Keratinocyte (primary cell): ENCODE measurements around the gene CNN2. TPM values are rescaled to one million over a fixed set of nuclear protein-coding genes. Genes with fewer than 3 reads are reported as not detected.

ENCODE experiments used
- DNase-seq: peaks from one replicate; pipeline ENCODE4 v3.0.0-alpha.2; 2011; ENCODE audit warnings: low read depth, missing footprints, low spot score
- FAIRE-seq: peaks from 2 replicates; lab custom pipeline; 2011; peaks lifted over from hg19 to GRCh38; lab: Jason Lieb, UNC
- H2AFZ ChIP-seq: 2 replicates; pipeline ENCODE4 v1.6.0; 2012; ENCODE audit warnings: low read length, control low read depth, inconsistent platforms; ENCODE audit not compliant: control insufficient read depth
- H3K27ac ChIP-seq: 2 replicates; pipeline ENCODE4 v1.5.1; 2011; ENCODE audit warnings: low read length; ENCODE audit not compliant: control insufficient read depth, insufficient read depth
- H3K27me3 ChIP-seq: 3 replicates; pipeline ENCODE4 v1.6.0; 2011; ENCODE audit warnings: low read length; ENCODE audit not compliant: control insufficient read depth, insufficient read depth; ENCODE audit errors: extremely low read depth
- H3K36me3 ChIP-seq, 2 experiments: 2 replicates in 1 of 2; 3 replicates in 1 of 2; pipeline ENCODE4 v1.5.1; 2011; ENCODE audit warnings: low read length in 2 of 2, mild to moderate bottlenecking in 1 of 2; ENCODE audit not compliant: control insufficient read depth in 2 of 2, insufficient read depth in 2 of 2; ENCODE audit errors: extremely low read depth in 1 of 2
- H3K4me1 ChIP-seq: 3 replicates; pipeline ENCODE4 v1.5.1; 2011; ENCODE audit warnings: low read length; ENCODE audit not compliant: control insufficient read depth, insufficient read depth; ENCODE audit errors: extremely low read depth
- H3K4me2 ChIP-seq: 3 replicates; pipeline ENCODE4 v1.6.0; 2011; ENCODE audit warnings: low read depth, low read length; ENCODE audit not compliant: control insufficient read depth, insufficient read depth; ENCODE audit errors: extremely low read depth
- H3K4me3 ChIP-seq, 3 experiments: fragments of 200-600 bp in 1 of 3; sonication (generic) in 1 of 3; 2 replicates in 2 of 3; 3 replicates in 1 of 3; pipeline ENCODE4 v1.5.1; 2011 to 2016; ENCODE audit warnings: low read length in 3 of 3, mild to moderate bottlenecking in 3 of 3, control low read depth in 2 of 3, inconsistent platforms in 1 of 3, low read depth in 1 of 3, mixed read lengths in 1 of 3, mixed run types in 1 of 3, moderate library complexity in 1 of 3; ENCODE audit not compliant: control insufficient read depth in 2 of 3, insufficient read depth in 2 of 3; ENCODE audit errors: extremely low read depth in 1 of 3
- H3K79me2 ChIP-seq: 2 replicates; pipeline ENCODE4 v1.6.0; 2012; ENCODE audit warnings: low read length; ENCODE audit not compliant: control insufficient read depth, insufficient read depth
- H3K9ac ChIP-seq: 3 replicates; pipeline ENCODE4 v1.6.0; 2011; ENCODE audit warnings: low read length; ENCODE audit not compliant: control insufficient read depth, insufficient read depth; ENCODE audit errors: extremely low read depth
- H3K9me1 ChIP-seq: 3 replicates; pipeline ENCODE4 v1.6.0; 2011; ENCODE audit warnings: low read length; ENCODE audit not compliant: control insufficient read depth, insufficient read depth; ENCODE audit errors: extremely low read depth
- H3K9me3 ChIP-seq: 2 replicates; pipeline ENCODE4 v1.5.1; 2012; ENCODE audit warnings: low read depth, low read length; ENCODE audit not compliant: control insufficient read depth
- H4K20me1 ChIP-seq: 3 replicates; pipeline ENCODE4 v1.6.0; 2011; ENCODE audit warnings: low read length; ENCODE audit not compliant: control insufficient read depth, insufficient read depth; ENCODE audit errors: extremely low read depth
- CTCF ChIP-seq, 3 experiments: IDR thresholded peaks in 1 of 3; conservative IDR thresholded peaks in 1 of 3; optimal IDR thresholded peaks in 1 of 3; 2 replicates in 2 of 3; 3 replicates in 1 of 3; pipeline versions ENCODE3 to v1.5.1; 2011; ENCODE audit warnings: low read length in 3 of 3, mild to moderate bottlenecking in 3 of 3, moderate library complexity in 2 of 3, control low read depth in 1 of 3, inconsistent platforms in 1 of 3; ENCODE audit not compliant: insufficient read depth in 2 of 3; ENCODE audit errors: extremely low read depth in 1 of 3
- EZH2 ChIP-seq: IDR thresholded peaks from one replicate; pipeline ENCODE4 v1.6.1; 2012; ENCODE audit warnings: inconsistent platforms, mild to moderate bottlenecking, low read length, moderate library complexity
- dilution Hi-C: fragments of 300-500 bp; cut with MboI; formaldehyde crosslinking; loops from one replicate; pipeline ENCODE4 v1.7.0; 2020; ENCODE audit warnings: low sequenced_read_pairs; ENCODE audit not compliant: extremely low pct_ligation_motif_present
- polyA plus RNA-seq, 5 experiments: library from polyadenylated mRNA; depleted of rRNA in 3 of 5; stranded (reverse) in 3 of 5; stranded (forward) in 1 of 5; unstranded in 1 of 5; fragments of >200 nt; gene quantifications; 1 replicate in 1 of 5; 2 replicates in 3 of 5; 3 replicates in 1 of 5; pipeline versions ENCODE4 v1.2.1 to v1.2.3, GENCODE V29; 2011 to 2012; ENCODE audit warnings: missing spikeins in 2 of 5, low read depth in 1 of 5, low replicate concordance in 1 of 5

Gene CNN2
- polyA plus RNA-seq, 1 donor (not counting 4 experiments of a cell fraction or from before 2014, with no cell fraction given): 136 TPM

- Histone ChIP-seq H3K27me3 (no peaks in the 10 kb centered on the region), H3K79me2 (no peaks in the 10 kb centered on the region), H3K27ac (no peak overlapping the region), H3K9me1 (no peaks in the 10 kb centered on the region), H2AFZ (no peak overlapping the region), H3K36me3 (peaks cover 13 to 30% of the 10 kb centered on the region in 2 experiments), H3K4me2 (no peak overlapping the region), H3K9me3 (peaks cover 28% of the 10 kb centered on the region), H3K4me1 (no peaks in the 10 kb centered on the region), H3K4me3 (no peak overlapping the region), H3K9ac (no peak overlapping the region), H4K20me1 (no peaks in the 10 kb centered on the region)
- no peak for DNase-seq
- dilution Hi-C loops: no loop called here
- TF ChIP-seq EZH2 (no peak), CTCF (optimal IDR thresholded peaks at IDR 0.05 in 1 of 3, IDR thresholded peaks at IDR 0.05 in 1 of 3, conservative IDR thresholded peaks at IDR 0.05 in 1 of 3; ENCODE audit: extremely low read depth in 1 of 3, insufficient read depth in 2 of 3, low read length in 3 of 3) (no peak)
- FAIRE-seq: no peak
These were observed 28.0 kb downstream of the CNN2 start for GRCh38 chr19:1054102-1055027.

GRCh38 chr19:1055028-1055425 is 28.6 kb downstream of the CNN2 start:
- Histone ChIP-seq H3K27ac (no peak overlapping the region), H3K9me1 (no peaks in the 10 kb centered on the region), H3K9me3 (peaks cover 28% of the 10 kb centered on the region), H4K20me1 (no peaks in the 10 kb centered on the region), H3K36me3 (peaks cover 13 to 30% of the 10 kb centered on the region in 2 experiments), H3K9ac (no peak overlapping the region), H3K79me2 (no peaks in the 10 kb centered on the region), H3K4me2 (no peak overlapping the region), H2AFZ (no peak overlapping the region), H3K4me1 (no peaks in the 10 kb centered on the region), H3K4me3 (no peak overlapping the region), H3K27me3 (no peaks in the 10 kb centered on the region)
- dilution Hi-C loops: no loop called here
- TF ChIP-seq EZH2: no peak
- no peak for TF ChIP-seq CTCF (optimal IDR thresholded peaks at IDR 0.05 in 1 of 3, IDR thresholded peaks at IDR 0.05 in 1 of 3, conservative IDR thresholded peaks at IDR 0.05 in 1 of 3; ENCODE audit: extremely low read depth in 1 of 3, insufficient read depth in 2 of 3, low read length in 3 of 3)
- DNase-seq: no peak
- no peak for FAIRE-seq
